H1 (cell line): ENCODE results near the gene CNN3. TPM values are rescaled to one million over a fixed set of nuclear protein-coding genes. Genes with fewer than 3 reads are reported as not detected.

ENCODE experiments used
- CTCF ChIA-PET: fragments of 300-600 bp; sonication (Branson Sonifier 250); formaldehyde crosslinking; loops from one replicate; lab custom pipeline; 2021; ENCODE audit not compliant: partially characterized antibody; lab: Charles Lee
- POLR2A ChIA-PET: fragments of 300-600 bp; sonication (Branson Sonifier 250); formaldehyde crosslinking; loops from one replicate; lab custom pipeline; 2021; ENCODE audit warnings: inconsistent platforms; ENCODE audit not compliant: partially characterized antibody; lab: Charles Lee
- DNase-seq, 2 experiments: peaks; one replicate each; pipeline versions ENCODE4 v3.0.0 to v3.0.0-alpha.2; 2010 to 2022; ENCODE audit warnings: low spot score in 2 of 2, low read depth in 1 of 2, mixed read lengths in 1 of 2
- FAIRE-seq: peaks from 2 replicates; lab custom pipeline; 2011; peaks lifted over from hg19 to GRCh38; lab: Jason Lieb, UNC
- H2AFZ ChIP-seq: 2 replicates; pipeline ENCODE4 v1.8.1; 2012; ENCODE audit warnings: low read length, inconsistent platforms
- H2AK5ac ChIP-seq: 2 replicates; pipeline ENCODE4 v1.6.1; 2013; ENCODE audit warnings: low read depth, low read length
- H2BK120ac ChIP-seq: replicated peaks from 2 replicates; pipeline ENCODE3; 2013; ENCODE audit warnings: low read depth, low read length, inconsistent platforms
- H2BK12ac ChIP-seq: 2 replicates; pipeline ENCODE4 v1.6.1; 2013; ENCODE audit warnings: low read depth, low read length
- H2BK15ac ChIP-seq: 2 replicates; pipeline ENCODE4 v1.6.1; 2013; ENCODE audit warnings: low read length
- H2BK20ac ChIP-seq: 2 replicates; pipeline ENCODE4 v1.6.1; 2013; ENCODE audit warnings: low read length
- H2BK5ac ChIP-seq: 2 replicates; pipeline ENCODE4 v1.6.1; 2013; ENCODE audit warnings: low read depth, low read length
- H3K14ac ChIP-seq: 2 replicates; pipeline ENCODE4 v1.6.1; 2013; ENCODE audit warnings: inconsistent platforms; ENCODE audit not compliant: insufficient read length
- H3K18ac ChIP-seq: 2 replicates; pipeline ENCODE4 v1.6.1; 2013; ENCODE audit warnings: low read length; ENCODE audit errors: extremely low read depth
- H3K23ac ChIP-seq: 2 replicates; pipeline ENCODE4 v1.6.1; 2013; ENCODE audit warnings: inconsistent platforms; ENCODE audit not compliant: insufficient read length
- H3K23me2 ChIP-seq: 2 replicates; pipeline ENCODE4 v1.6.1; 2013; ENCODE audit warnings: low read depth, low read length
- H3K27ac ChIP-seq: 2 replicates; pipeline ENCODE4 v1.6.1; 2011; ENCODE audit warnings: low read depth, low read length, inconsistent platforms
- H3K27me3 ChIP-seq, 4 experiments: replicated peaks in 1 of 4; 1 replicate in 1 of 4; 2 replicates in 3 of 4; pipeline versions ENCODE4 v1.6.1 to v1.8.1; 2011 to 2013; ENCODE audit warnings: low read length in 3 of 4, mild to moderate bottlenecking in 3 of 4, inconsistent platforms in 2 of 4, mixed read lengths in 2 of 4, moderate library complexity in 1 of 4; ENCODE audit not compliant: control insufficient read depth in 3 of 4, insufficient read depth in 3 of 4; ENCODE audit errors: extremely low read depth in 1 of 4
- H3K36me3 ChIP-seq, 4 experiments: 2 replicates each; pipeline versions ENCODE4 v1.6.1 to v1.8.1; 2011 to 2013; ENCODE audit warnings: mild to moderate bottlenecking in 4 of 4, low read length in 3 of 4, moderate library complexity in 2 of 4, control low read depth in 1 of 4, inconsistent platforms in 1 of 4; ENCODE audit not compliant: insufficient read depth in 4 of 4, control insufficient read depth in 2 of 4
- H3K4ac ChIP-seq: replicated peaks from 2 replicates; pipeline ENCODE3; 2013; ENCODE audit warnings: low read length, low read depth, mixed read lengths, inconsistent platforms; ENCODE audit not compliant: insufficient read length
- H3K4me1 ChIP-seq, 4 experiments: replicated peaks in 1 of 4; 1 replicate in 1 of 4; 2 replicates in 3 of 4; pipeline versions ENCODE4 v1.6.1 to v1.8.1; 2011 to 2013; ENCODE audit warnings: low read length in 3 of 4, inconsistent platforms in 2 of 4, mixed read lengths in 1 of 4; ENCODE audit not compliant: insufficient read depth in 4 of 4, control insufficient read depth in 3 of 4
- H3K4me2 ChIP-seq, 2 experiments: 2 replicates each; pipeline versions ENCODE4 v1.6.1 to v1.8.1; 2011 to 2013; ENCODE audit warnings: low read depth in 2 of 2, low read length in 2 of 2, control low read depth in 1 of 2, inconsistent platforms in 1 of 2, mild to moderate bottlenecking in 1 of 2; ENCODE audit not compliant: insufficient read depth in 1 of 2
- H3K4me3 ChIP-seq, 4 experiments: fragments of 200-600, 300-600 bp in 1 of 4; sonication (generic), shearing (Covaris generic), sonication (Bioruptor Twin) in 1 of 4; 2 replicates each; pipeline versions ENCODE4 v1.5.1 to v1.8.1; 2011 to 2016; ENCODE audit warnings: low read length in 4 of 4, low read depth in 3 of 4, control low read depth in 2 of 4, inconsistent platforms in 2 of 4, mild to moderate bottlenecking in 2 of 4, mixed read lengths in 1 of 4, moderate library complexity in 1 of 4; ENCODE audit not compliant: insufficient read depth in 2 of 4; ENCODE audit errors: extremely low read depth in 1 of 4
- H3K56ac ChIP-seq: replicated peaks from 2 replicates; pipeline ENCODE3; 2013; ENCODE audit warnings: low read depth, mild to moderate bottlenecking, mixed read lengths, low read length, inconsistent platforms; ENCODE audit not compliant: insufficient read length
- H3K79me1 ChIP-seq: 2 replicates; pipeline ENCODE4 v1.6.1; 2013; ENCODE audit warnings: low read depth, low read length, control low read depth
- H3K79me2 ChIP-seq, 2 experiments: 2 replicates each; pipeline versions ENCODE4 v1.6.1 to v1.8.1; 2012 to 2013; ENCODE audit warnings: low read length in 2 of 2, mild to moderate bottlenecking in 2 of 2, inconsistent platforms in 1 of 2; ENCODE audit not compliant: insufficient read depth in 2 of 2, control insufficient read depth in 1 of 2
- H3K9ac ChIP-seq, 4 experiments: replicated peaks in 1 of 4; 1 replicate in 1 of 4; 2 replicates in 3 of 4; pipeline versions ENCODE4 v1.6.1 to v1.8.1; 2011 to 2013; ENCODE audit warnings: low read depth in 3 of 4, low read length in 3 of 4, control low read depth in 2 of 4, mild to moderate bottlenecking in 2 of 4, moderate library complexity in 2 of 4, inconsistent platforms in 1 of 4; ENCODE audit errors: extremely low read depth in 1 of 4
- H3K9me3 ChIP-seq, 2 experiments: 2 replicates each; pipeline versions ENCODE4 v1.6.1 to v1.8.1; 2012 to 2013; ENCODE audit warnings: mild to moderate bottlenecking in 2 of 2, moderate library complexity in 2 of 2, control low read depth in 1 of 2, inconsistent platforms in 1 of 2, low read depth in 1 of 2, low read length in 1 of 2, mixed read lengths in 1 of 2; ENCODE audit not compliant: insufficient read depth in 2 of 2
- H4K20me1 ChIP-seq, 2 experiments: replicated peaks in 1 of 2; 2 replicates each; pipeline versions ENCODE3 to v1.8.1; 2011 to 2013; ENCODE audit warnings: inconsistent platforms in 2 of 2, low read length in 2 of 2, mild to moderate bottlenecking in 1 of 2; ENCODE audit not compliant: insufficient read depth in 2 of 2, control insufficient read depth in 1 of 2
- H4K5ac ChIP-seq: 2 replicates; pipeline ENCODE4 v1.6.1; 2013; ENCODE audit warnings: low read length, low read depth, mixed read lengths, inconsistent platforms; ENCODE audit not compliant: insufficient read length
- H4K8ac ChIP-seq: 2 replicates; pipeline ENCODE4 v1.8.0; 2013; ENCODE audit warnings: mild to moderate bottlenecking, moderate library complexity, low read length, inconsistent platforms; ENCODE audit not compliant: insufficient read depth; ENCODE audit errors: extremely low read depth
- H4K91ac ChIP-seq: replicated peaks from 2 replicates; pipeline ENCODE3; 2013; ENCODE audit warnings: low read length, mixed read lengths, inconsistent platforms; ENCODE audit not compliant: insufficient read length
- EZH2 ChIP-seq: fragments of 200-600 bp; sonication (generic); IDR thresholded peaks from 2 replicates; pipeline ENCODE4 v1.7.1; 2012; ENCODE audit warnings: low read depth, mild to moderate bottlenecking, moderate library complexity, low read length, inconsistent platforms; ENCODE audit not compliant: severe bottlenecking
- FOSL1 ChIP-seq: IDR thresholded peaks from 2 replicates; pipeline ENCODE4 v1.6.1; 2011; ENCODE audit warnings: mild to moderate bottlenecking, low read depth, low read length, moderate library complexity; ENCODE audit not compliant: insufficient read depth
- HDAC2 ChIP-seq, 2 experiments: fragments of 300-600 bp in 1 of 2; sonication (generic) in 1 of 2; IDR thresholded peaks; 2 replicates each; pipeline ENCODE4 v1.6.1; 2011 to 2012; ENCODE audit warnings: low read depth in 2 of 2, low read length in 2 of 2, mild to moderate bottlenecking in 2 of 2, moderate library complexity in 2 of 2, borderline replicate concordance in 1 of 2, inconsistent platforms in 1 of 2
- KDM1A ChIP-seq: fragments of 200-600, 300-600 bp; sonication (generic); IDR thresholded peaks from 2 replicates; pipeline ENCODE4 v1.7.1; 2016; ENCODE audit warnings: mild to moderate bottlenecking, low read length, borderline replicate concordance
- MAX ChIP-seq: IDR thresholded peaks from 2 replicates; pipeline ENCODE4 v1.6.1; 2012; ENCODE audit warnings: inconsistent platforms
- POLR2AphosphoS5 ChIP-seq: IDR thresholded peaks from 2 replicates; pipeline ENCODE4 v1.6.1; 2011; ENCODE audit warnings: low read depth, low read length
- RAD21 ChIP-seq, 2 experiments: IDR thresholded peaks in 1 of 2; conservative IDR thresholded peaks in 1 of 2; 2 replicates each; pipeline ENCODE4 v1.6.1; 2011; ENCODE audit warnings: low read depth in 2 of 2, low read length in 2 of 2, improper control_type of control experiment in 1 of 2, inconsistent platforms in 1 of 2, mild to moderate bottlenecking in 1 of 2, moderate library complexity in 1 of 2
- SAP30 ChIP-seq: fragments of 300-600 bp; sonication (generic); IDR thresholded peaks from 2 replicates; pipeline ENCODE4 v1.7.1; 2012; ENCODE audit warnings: low read length, moderate library complexity, mild to moderate bottlenecking, inconsistent platforms; ENCODE audit not compliant: insufficient read depth, insufficient replicate concordance
- SIN3A ChIP-seq, 2 experiments: IDR thresholded peaks in 1 of 2; conservative IDR thresholded peaks in 1 of 2; 2 replicates each; pipeline ENCODE4 v1.6.1; 2011 to 2012; ENCODE audit warnings: low read length in 2 of 2, improper control_type of control experiment in 1 of 2, low read depth in 1 of 2, mild to moderate bottlenecking in 1 of 2
- SP4 ChIP-seq: IDR thresholded peaks from 2 replicates; pipeline ENCODE4 v1.6.1; 2012; ENCODE audit warnings: low read length, inconsistent platforms
- TCF12 ChIP-seq: IDR thresholded peaks from 2 replicates; pipeline ENCODE4 v1.6.1; 2011; ENCODE audit warnings: low read depth, mild to moderate bottlenecking, low read length
- WGBS, 2 experiments: shearing (Covaris generic) in 1 of 2; methylation state at CpG; one replicate each; pipeline versions ENCODE4 v1.1.6 to v1.1.7; 2013 to 2015; ENCODE audit warnings: low lambda C conversion rate in 2 of 2, mixed read lengths in 2 of 2, inconsistent platforms in 1 of 2, low coverage in 1 of 2, missing lambda C conversion rate in 1 of 2; ENCODE audit not compliant: insufficient replicate concordance in 2 of 2, insufficient coverage in 1 of 2, insufficient read length in 1 of 2; ENCODE audit errors: extremely low coverage in 1 of 2, missing lambda C conversion rate in 1 of 2; 5-methylcytosine and 5-hydroxymethylcytosine counted together
- polyA plus RNA-seq, 7 experiments: library from polyadenylated mRNA; depleted of rRNA in 3 of 7; stranded (reverse) in 5 of 7; unstranded in 2 of 7; fragments of >200 nt in 5 of 7; fragments of 200-250 nt in 2 of 7; gene quantifications; 1 replicate in 5 of 7; 2 replicates in 1 of 7; 4 replicates in 1 of 7; pipeline versions ENCODE4 v1.2.1 to v1.2.3, GENCODE V29; 2011 to 2013; ENCODE audit warnings: missing spikeins in 2 of 7, mixed read lengths in 2 of 7
- total RNA-seq: library from RNA; stranded (reverse); fragmentation: NEBNext Ultra II Directional; extraction: Animal tissue kit (Norgen Biotek cat#: 25700); gene quantifications from 2 replicates; pipeline ENCODE4 v1.2.1, GENCODE V29; 2021

The CNN3 gene
- total and polyA plus RNA-seq, 2 of the 8 experiments (the other 6 are each of a cell fraction or from before 2014, with no cell fraction given) = 134 to 266 TPM

GRCh38 chr1:94905207-94905606, 21.7 kb downstream of the CNN3 start:
- DNase-seq (no peak), FAIRE-seq (no peak)
- H4K20me1 ChIP-seq = peaks cover 32 to 36% of the 10 kb centered on the region in 2 experiments
- no peak overlapping the region for H2AFZ ChIP-seq
- H3K56ac ChIP-seq = no peak overlapping the region
- H3K27ac ChIP-seq = no peak overlapping the region
- no peak for TF ChIP-seq SIN3A (conservative IDR thresholded peaks at IDR 0.05 in 1 of 2, IDR thresholded peaks at IDR 0.05 in 1 of 2; ENCODE audit: low read depth in 1 of 2, low read length in 2 of 2)
- TF ChIP-seq HDAC2 (IDR thresholded peaks at IDR 0.05; ENCODE audit: borderline replicate concordance in 1 of 2, low read depth in 2 of 2, low read length in 2 of 2) = no peak
- TF ChIP-seq RAD21 (IDR thresholded peaks at IDR 0.05 in 1 of 2, conservative IDR thresholded peaks at IDR 0.05 in 1 of 2; ENCODE audit: low read depth in 2 of 2, low read length in 2 of 2) = no peak
- TF ChIP-seq FOSL1 = no peak
- TF ChIP-seq TCF12 = no peak
- TF ChIP-seq MAX = no peak
- TF ChIP-seq KDM1A = no peak
- TF ChIP-seq POLR2AphosphoS5 = no peak
- TF ChIP-seq SP4 = no peak
- TF ChIP-seq EZH2 = no peak
- TF ChIP-seq SAP30 = no peak
- WGBS, 2 experiments = 93% methylated on average over 4 of the region's 4 CpGs; no CpG with 5 or more reads in 1 of the 2 experiments
- ChIA-PET CTCF (interaction anchor here (0.6 to 1.1 kb wide), 4 partner anchors 19 to 136 kb away, joined by 3 to 5 read pairs (median 3); no protein-coding TSS in a partner anchor), POLR2A (interaction anchor here (0.9 kb wide), 1 partner anchor 19 kb away, joined by 4 read pairs; no protein-coding TSS in a partner anchor)
- no peak overlapping the region for H2BK120ac ChIP-seq
- no peak overlapping the region for H2BK5ac ChIP-seq
- H3K23me2 ChIP-seq = no peaks in the 10 kb centered on the region
- H2AK5ac ChIP-seq = no peak overlapping the region
- H3K79me1 ChIP-seq = peaks cover 8% of the 10 kb centered on the region
- no peak overlapping the region for H3K23ac ChIP-seq
- H3K4me2 ChIP-seq = no peak overlapping the region
- no peak overlapping the region for H2BK12ac ChIP-seq
- H4K5ac ChIP-seq = no peak overlapping the region
- H3K14ac ChIP-seq = no peak overlapping the region
- no peak overlapping the region for H3K9ac ChIP-seq
- peaks cover 10 to 39% (median 20%) of the 10 kb centered on the region in 4 experiments for H3K36me3 ChIP-seq
- H3K79me2 ChIP-seq = peaks cover 26 to 75% of the 10 kb centered on the region in 2 experiments
- H3K27me3 ChIP-seq = no peaks in the 10 kb centered on the region
- no peak overlapping the region for H4K91ac ChIP-seq
- no peak overlapping the region for H2BK15ac ChIP-seq
- no peak overlapping the region for H4K8ac ChIP-seq
- H2BK20ac ChIP-seq = no peak overlapping the region
- H3K9me3 ChIP-seq = no peaks in the 10 kb centered on the region
- H3K18ac ChIP-seq = no peak overlapping the region
- no peak overlapping the region for H3K4ac ChIP-seq
- peaks cover 4 to 12% (median 7%) of the 10 kb centered on the region in 4 experiments for H3K4me1 ChIP-seq
- H3K4me3 ChIP-seq = no peak overlapping the region
